HG03520 (cell line): ENCODE measurements around the gene PTGR3.
"Not testable (repeated sequence)": the region's sequence is repeated elsewhere in the genome, so short reads cannot be mapped to it uniquely, and the experiment has no call there.

Source experiments
- ATAC-seq: cut with Tn5 transposase; IDR thresholded peaks from one replicate; pipeline ENCODE4 v1.9.1; 2021; ENCODE audit warnings: mild to moderate bottlenecking, moderate library complexity; ENCODE audit not compliant: unreplicated experiment

Gene PTGR3

DNA sequence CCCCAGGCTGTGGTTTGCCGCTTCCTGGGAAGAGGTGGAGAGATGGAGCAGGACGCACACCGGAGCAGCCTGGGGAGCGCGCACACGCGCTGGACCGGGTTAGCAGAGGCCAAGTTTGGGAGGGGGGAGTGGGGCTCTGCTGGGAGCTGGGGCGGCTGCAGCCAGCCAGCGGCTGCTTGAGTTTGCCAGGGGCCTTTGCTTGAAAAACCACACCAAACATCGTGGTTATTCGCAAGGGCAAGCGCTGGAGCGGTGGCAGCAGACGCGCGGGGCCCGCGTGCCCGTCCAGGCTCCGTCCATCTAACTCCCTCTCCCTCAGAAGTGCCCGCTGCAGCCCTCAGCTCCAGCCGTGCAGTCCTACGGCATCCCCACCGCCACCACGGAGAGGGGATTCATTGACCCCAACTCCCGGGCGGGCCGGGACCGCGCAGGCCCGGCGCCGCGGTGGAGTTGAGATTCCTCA lies 4.6 kb downstream of the PTGR3 start:
- ATAC-seq = no peak

DNA sequence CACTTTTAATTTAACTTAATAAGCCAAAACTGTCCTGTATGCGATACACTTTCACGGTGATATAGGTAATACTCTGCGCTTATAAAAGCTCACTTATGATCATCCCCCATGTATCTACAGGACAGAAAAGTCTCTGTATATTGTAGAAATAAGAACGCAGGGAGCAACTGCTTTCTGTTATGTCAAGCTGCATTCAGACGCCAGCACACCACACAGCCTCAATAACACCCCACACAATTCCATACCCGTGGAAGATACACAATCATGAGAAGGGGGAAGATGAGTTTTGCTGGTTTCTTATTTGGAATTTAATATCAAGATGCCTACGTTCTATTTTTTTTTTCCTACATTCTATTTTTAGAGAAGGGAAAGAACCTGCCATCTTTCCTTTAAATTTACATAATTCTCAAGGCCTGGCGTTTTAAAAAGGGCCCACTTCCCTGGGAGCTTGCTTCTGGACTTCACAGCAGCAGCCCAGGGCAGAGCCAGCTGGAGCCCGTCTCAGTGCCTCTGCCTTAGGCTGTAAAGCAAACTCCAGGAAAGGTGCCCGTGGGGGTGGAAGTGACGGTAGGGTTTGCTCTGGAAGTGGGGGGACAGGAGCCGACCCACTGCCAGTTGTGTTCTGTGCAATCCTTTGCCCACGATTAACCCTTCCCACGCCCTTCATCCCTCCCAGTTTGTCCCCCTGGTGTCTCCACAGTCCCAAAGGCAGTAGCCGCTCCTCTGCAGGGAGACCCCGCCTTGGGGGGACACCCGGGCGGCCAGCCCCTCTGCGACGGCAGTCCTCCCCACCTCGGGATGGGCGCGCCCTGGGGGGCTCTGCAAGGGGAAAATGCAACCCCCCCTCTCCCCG lies 5.3 kb downstream of the PTGR3 start:
- ATAC-seq = no peak

GRCh38 chr18:75202696-75203365 lies 6.1 kb downstream of the PTGR3 start:
- no peak for ATAC-seq

- no peak for ATAC-seq
These were observed 7.4 kb downstream of the PTGR3 start for GRCh38 chr18:75201282-75202270.

DNA sequence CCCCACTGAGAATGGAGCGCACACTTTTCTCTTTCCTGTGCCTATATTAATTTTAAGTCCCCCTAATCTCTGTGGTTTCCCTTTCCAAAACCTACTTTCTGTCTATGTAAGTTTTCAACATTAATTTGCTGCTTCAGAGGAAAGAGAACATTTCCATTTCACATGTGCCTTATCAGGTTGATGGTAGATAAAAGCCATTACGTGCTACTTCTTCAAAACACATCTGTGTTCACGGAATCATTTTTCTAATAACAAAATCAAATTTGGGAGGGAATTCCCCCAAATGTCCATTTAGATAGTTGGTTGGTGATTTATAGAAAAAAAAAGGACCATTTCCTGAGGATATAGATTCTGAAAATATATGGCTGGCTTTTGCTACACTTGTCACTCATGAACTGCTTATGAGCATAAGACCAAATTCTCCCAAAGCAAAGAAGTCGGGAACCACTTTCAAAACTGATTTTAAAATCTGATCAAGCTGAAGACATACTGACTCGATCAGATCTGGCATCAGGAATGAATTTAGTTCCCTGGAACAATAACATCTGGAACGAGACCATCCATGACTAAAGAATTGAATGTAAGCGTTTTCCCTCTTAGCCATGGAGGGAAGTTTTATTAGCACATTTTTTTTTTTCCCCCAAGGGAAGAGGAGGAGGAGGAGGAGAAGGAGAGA lies 8.2 kb downstream of the PTGR3 start:
- ATAC-seq = no peak

GRCh38 chr18:75200071-75200470 lies 8.9 kb downstream of the PTGR3 start:
- ATAC-seq = no peak

DNA sequence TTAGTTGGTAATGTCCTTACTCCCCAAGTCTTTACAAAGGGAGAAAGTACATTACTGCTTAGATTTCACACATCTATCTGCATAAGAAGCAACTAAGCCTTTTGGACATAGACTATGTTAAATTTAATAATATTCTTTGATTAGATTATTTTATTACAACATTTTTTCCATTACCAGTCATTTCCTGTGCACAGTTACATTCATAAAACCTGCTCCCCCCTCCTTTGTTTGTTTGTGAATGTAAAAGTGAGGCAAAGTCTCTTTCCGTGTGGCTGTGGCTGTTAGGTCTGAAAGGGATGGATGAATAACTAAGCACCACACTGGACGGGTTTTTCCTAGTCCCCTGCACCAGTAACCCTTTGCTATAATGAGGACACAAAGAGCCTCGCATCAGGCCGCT lies 9.6 kb downstream of the PTGR3 start:
- no peak for ATAC-seq

DNA sequence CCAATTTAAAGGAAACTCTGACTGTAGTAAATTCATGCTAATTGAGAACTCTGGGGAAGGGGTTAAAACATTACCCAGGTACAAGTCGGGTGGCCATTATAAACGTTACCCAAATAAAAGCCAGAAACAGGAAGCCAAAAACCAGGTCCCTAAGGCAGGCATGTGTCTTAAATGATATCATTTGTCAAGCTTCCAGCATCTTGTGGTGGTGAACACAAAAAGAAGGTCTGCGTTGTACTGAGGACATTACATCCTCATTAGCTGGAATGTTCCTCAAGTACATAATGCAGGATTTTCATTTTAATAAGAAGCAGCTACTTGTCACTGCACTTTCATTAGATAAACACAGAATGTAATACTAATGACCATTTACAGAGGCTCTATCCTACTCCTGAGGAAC lies 10.9 kb downstream of the PTGR3 start:
- no peak for ATAC-seq

DNA sequence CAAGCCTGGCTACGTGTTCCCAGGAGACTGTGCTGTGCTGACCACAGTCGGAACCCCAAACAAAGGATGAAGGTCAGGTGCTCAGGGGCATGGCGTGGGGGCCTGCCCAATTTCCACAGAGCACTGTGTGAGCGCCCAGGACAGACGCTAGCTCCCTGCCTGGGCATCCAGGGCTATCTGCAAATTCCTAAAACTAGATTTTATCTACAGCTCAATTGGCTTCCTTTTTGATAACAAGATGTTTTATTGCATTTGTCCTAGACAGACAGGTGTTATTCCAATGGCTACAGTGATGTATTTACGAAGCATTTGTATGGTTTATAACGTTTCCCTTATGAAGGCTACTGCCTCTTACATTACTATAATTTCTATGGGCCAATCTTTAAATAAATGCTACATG lies 16.0 kb downstream of the PTGR3 start:
- ATAC-seq = no peak

GRCh38 chr18:75189696-75190095 lies 19.2 kb downstream of the PTGR3 start:
- no peak for ATAC-seq

DNA sequence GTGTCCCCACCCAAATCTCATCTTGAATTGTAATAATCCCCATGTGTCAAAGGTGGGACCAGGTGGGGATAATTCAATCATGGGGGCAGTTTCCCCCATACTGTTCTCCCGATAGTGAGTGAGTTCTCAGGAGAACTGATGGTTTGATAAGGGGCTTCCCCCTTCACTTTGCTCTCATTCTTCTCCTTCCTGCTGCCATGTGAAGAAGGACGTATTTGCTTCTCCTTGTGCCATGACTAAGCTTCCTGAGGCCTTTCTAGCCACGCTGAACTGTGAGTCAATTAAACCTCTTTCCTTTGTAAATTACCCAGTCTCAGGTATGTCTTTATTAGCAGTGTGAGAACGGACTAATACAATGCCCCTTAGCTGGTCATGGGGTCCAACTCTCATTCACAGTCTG lies 21.2 kb downstream of the PTGR3 start:
- not testable (repeated sequence) for ATAC-seq

DNA sequence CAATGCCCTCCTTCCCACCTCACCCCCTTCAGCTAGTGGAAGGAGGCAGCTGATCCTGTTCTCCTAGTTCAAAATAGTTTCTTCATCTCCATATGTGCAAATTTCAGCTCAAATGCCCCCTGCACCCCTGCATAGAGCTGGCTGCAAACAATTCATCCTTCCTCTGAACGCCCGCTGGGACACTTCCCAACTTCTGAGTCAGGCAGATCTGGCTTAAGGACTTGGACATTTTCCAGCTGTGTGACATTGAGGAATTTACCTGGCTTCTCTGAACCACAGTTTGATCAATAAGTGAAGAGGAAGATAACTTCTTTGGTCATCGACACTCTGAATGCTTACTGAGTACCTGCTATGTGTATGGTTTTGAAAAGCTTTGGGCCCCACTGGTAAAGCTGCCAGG lies 23.5 kb downstream of the PTGR3 start:
- no peak for ATAC-seq

DNA sequence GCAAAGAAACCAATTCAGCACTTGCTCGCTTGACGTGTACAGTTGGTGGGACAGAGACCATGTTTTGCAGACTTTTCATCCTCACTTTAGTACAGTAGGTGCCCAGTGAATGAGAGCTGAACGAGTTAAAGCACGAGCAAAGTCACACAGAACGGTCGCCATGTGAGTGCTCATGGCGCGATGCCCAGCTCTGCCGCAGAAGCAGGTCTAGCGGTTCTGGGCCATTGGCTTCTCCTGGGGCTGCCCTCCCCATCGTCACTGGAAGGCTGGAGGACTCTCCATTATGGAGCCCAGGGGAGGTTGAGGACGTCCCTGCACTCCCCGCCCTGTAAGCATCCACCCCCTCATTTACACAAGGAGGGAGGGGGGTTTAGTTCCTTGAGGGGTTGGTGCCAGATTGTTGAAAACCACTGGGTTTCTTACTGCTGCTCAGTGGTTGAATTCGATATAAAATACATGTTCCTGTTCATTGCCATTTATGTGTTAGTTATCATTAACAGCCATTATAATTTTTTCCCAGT lies 24.9 kb downstream of the PTGR3 start:
- no peak for ATAC-seq

DNA sequence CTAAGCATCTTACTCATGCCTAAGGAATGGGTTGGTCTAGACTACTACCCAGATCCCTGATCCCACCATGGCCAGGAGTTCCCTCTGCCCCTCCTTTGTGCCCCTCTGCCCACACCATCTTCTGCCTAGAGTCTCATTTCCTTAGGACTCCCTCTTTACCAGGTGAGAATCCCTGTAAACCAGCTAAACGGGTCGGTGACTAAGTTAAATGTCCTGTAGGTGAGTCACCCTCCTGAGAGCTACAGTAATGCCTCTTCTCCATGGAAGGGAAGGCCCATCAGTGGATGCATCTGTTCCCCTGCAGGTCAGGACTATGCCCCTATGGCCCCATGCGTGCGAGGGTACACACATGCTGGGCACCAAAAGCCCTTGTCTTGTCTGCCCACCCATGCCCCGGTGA lies 25.4 kb downstream of the PTGR3 start:
- ATAC-seq = no peak

DNA sequence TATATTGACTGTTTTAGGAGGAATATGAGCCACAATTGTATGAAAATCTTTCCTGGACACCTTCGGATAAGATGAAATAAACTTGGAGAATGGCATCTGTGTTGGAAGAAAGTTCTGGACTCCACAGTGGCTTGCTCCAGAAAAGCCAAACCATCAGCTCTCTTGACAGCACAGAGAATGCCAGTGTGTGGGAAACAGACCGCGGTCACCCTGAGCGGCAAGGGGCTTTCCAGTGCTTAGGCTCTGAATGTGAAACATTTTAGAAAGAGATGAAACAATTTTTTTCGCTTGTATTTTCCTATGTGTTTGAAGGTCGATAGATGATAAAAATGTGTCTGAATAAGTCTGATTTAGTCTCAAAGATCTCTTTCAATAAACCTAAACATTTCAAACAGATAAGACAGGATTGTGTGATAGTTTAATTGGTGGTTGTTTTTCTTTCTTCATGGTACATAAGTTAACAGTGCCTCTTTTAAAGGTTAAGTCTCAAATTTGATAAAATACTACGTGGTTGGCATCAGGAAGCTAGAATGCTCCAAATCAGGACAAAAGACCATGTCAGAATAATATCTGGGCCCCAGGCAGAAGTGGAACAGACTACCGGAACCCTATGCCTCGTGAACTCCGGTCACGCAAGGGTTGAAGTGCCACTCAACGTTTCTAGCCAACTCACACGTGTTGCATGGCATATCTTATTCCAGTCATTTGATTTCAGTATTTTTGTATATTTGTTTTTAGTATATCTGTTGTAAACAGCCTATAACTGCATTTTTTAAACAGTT lies 28.9 kb downstream of the PTGR3 start:
- no peak for ATAC-seq

DNA sequence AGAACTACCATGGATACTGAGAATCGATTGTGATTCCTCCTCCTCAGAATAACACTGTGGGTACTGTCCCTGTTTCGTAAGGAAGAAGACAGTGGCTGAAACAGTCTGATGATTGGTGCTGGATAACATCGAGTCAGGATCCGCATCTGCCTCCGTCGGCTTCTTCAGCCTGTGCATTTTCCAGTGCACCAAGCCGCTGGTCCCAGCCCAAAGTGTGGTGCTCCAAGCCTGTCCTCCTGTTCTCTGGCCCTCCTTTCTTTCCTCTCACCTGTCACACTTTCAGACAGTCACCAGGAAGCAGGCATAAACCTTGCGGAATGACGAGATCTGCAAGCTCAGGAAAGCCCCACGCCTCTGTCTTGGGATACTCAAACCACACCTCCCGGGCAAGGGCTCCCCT lies 30.6 kb downstream of the PTGR3 start:
- ATAC-seq = no peak

- no peak for ATAC-seq
These were observed 32.1 kb downstream of the PTGR3 start for GRCh38 chr18:75176849-75177248.

GRCh38 chr18:75173738-75174137 lies 35.2 kb downstream of the PTGR3 start:
- ATAC-seq = no peak

DNA sequence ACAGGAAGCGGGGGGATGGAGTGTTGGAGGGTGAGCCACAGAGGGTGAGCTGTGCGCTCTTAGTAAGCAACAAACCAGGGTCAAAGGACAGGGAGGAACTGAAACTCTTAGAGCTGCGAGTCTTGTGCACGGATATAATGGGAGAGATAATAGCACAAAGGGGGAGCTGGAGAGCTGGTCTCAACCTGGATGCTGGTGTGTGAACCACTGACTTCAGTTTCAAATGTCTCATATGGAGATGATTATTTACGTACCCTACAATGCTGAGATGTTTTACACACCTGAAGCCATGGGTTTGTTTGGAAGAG lies 35.9 kb downstream of the PTGR3 start:
- peak; percentile 98 for ATAC-seq
